ELF-1 (cell line): Measurements from ENCODE around the gene YIPF5.

ENCODE experiments used
- DNase-seq: peaks from one replicate; pipeline ENCODE4 v3.0.0-alpha.2; 2016; ENCODE audit warnings: low read depth, low spot score

Gene YIPF5

DNA sequence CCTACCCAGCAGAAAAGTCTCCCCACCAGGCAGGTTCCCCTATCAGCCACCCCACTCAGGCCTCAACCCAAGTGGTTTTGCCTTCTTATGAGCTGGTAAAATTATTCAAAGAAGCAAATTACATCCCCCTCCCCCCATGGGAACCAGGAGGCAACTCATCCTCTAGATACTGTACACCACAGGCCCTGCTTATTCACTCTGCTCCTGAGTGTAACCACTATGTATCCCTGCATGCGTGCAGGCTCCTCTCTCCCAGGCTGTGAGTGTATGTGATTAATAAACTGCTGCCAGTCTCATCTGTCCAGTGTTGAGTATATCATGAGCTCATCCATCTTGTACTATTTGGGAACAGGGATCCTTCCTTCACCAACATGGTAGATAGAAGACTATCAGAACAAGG is 8.8 kb upstream of the YIPF5 start:
- no peak for DNase-seq

- no peak for DNase-seq
Measured at GRCh38 chr5:144177548-144177947, 7.1 kb upstream of the YIPF5 start.

DNA sequence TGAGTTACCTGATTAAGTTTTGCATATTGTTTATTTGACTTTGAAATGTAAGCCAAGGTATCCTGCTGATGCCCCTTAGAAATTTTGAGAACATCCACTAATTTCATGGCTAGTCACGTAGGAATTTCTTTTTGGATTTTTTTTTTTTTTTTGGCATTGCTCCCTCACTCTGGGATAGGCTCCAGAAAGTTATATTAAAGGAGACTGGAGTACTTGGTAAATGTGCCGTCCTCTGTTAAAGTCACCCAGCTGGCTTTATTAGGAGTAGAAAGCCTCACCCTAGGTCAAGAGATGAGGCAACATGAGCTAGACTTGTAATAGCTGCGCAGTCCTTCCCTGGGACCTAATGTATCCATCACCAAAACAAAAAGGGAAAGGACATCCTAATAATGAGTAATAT is 3.3 kb upstream of the YIPF5 start:
- DNase-seq = no peak

- no peak for DNase-seq
Measured at GRCh38 chr5:144169904-144170275, 569 bp downstream of the YIPF5 start.

DNA sequence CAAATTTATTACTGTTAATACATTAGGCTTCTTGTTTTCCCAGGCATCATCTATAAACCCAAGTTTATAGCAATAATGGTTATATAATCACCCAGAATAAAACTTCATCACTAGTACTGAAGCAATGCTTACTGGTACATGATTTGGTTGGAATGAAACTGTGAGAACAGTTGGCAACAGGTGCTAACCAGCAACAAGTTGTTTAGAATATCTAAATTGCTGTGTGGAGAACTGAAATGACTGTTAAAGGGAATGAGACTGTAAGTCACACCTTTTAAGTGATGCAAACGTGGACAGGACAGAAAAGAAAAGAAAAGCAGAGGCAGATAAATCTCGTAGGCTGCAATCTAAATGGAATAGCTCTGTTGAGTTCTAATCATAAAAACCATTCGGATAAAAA is 2.5 kb downstream of the YIPF5 start:
- no peak for DNase-seq

DNA sequence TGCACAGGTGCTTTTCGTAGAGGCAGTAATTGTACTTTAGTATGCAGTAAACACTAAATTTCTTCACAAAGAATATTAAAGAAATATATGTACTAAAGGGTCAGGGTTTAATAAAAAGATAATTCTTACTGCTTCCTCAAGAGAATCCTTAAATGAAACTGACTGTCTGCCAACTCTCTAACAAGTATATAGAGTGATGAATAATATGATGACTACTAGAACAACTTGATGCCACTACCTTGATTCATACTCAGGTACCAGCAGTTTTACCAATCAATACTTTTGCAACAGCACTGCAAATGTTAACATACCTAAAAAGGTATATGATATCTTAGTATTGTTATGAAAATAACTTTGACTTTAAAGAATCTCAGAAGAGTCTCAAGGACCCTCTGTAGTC is 3.8 kb downstream of the YIPF5 start:
- no peak for DNase-seq

DNA sequence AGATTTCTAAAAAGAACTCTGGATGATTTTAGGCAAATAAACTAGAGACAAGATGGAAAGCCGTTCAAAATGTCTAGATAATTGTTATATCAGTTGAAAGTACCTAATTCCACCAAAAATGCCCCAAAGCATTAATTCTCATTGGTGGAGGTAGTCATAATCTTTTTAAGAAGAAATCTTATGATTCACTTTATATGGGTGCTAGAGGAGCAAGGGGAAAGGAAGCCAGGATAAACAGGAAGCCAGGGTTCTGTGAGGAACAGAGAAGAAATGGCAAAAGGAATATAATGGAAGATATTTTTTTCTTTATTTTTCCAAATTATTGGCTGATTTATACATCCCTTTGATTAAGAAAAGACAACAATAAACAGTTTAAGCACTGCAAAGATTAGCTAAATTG is 7.8 kb downstream of the YIPF5 start:
- DNase-seq = no peak

- no peak for DNase-seq
Measured at GRCh38 chr5:144156767-144157171, 13.7 kb downstream of the YIPF5 start.

GRCh38 chr5:144151026-144151425 is 19.4 kb downstream of the YIPF5 start:
- no peak for DNase-seq

DNA sequence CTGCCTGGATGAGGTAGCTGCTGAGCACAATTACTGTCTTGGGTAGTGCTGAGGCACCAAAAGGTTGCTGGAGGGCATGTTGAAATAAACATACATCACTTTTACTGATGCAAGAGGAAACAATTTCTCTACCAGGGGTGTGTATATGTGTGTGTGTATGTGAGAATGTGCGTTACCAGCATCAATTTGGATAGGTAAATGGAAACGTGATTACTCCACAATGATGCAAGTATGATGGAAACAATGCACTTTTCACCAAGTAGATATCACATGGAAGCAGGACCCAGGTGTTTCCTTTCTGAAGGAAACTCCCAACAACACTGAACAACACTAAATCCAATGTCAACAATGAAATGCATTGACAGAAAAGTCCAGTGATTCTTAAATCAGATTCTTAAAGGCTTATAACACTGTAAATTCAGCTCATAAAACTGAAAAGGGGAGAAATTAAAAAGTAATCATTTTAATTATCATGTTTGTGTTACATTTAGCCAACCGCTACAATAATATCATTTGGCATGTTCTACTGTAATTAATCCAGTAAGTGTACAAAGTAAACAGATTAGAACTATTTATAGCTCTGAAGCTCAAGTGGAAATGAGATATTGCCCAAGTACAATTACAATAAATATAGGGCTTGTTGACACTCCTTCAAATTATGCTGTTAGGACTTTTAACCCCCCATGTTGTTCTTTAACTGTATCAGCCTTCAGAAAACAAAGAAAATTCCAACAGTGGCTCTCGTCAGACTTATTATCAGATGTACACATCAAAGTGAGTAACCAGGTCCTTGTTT is 25.3 kb downstream of the YIPF5 start:
- no peak for DNase-seq

GRCh38 chr5:144143625-144144024 is 26.8 kb downstream of the YIPF5 start:
- DNase-seq = no peak

GRCh38 chr5:144142824-144143162 is 27.7 kb downstream of the YIPF5 start:
- no peak for DNase-seq

GRCh38 chr5:144142139-144142823 is 28.2 kb downstream of the YIPF5 start:
- peak; percentile 10 for DNase-seq

- DNase-seq = no peak
Measured at GRCh38 chr5:144141585-144141984, 28.9 kb downstream of the YIPF5 start.

GRCh38 chr5:144139586-144139985 is 30.9 kb downstream of the YIPF5 start:
- DNase-seq = no peak

GRCh38 chr5:144135113-144135762 is 35.2 kb downstream of the YIPF5 start:
- no peak for DNase-seq

GRCh38 chr5:144134194-144134826 is 36.1 kb downstream of the YIPF5 start:
- no peak for DNase-seq

DNA sequence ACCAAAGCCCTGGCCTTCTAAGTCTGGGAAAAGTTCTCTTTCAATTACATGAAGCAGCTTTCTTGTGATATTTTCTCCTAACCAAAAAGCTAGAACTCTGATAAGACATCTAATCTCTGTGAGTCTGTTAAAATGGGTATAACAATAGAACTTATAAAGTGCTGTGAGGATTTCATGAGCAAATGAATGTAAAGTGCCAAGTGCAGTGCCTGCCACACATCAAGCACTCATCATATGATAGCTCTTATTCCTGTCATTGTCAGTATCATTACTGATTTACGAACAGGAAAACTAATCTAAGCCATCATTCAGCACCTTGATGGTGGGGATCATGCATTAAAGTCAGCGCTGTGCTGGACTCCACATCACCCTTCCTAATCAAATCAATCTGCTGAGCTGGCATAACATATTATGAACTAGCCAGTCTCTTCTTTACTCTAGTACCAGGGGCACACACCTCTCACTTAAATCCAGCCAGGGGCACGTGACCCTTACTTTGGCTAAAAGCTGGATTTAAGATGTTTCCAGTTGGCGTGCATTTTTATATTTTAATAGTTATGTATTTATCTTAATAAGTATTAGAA is 37.3 kb downstream of the YIPF5 start:
- no peak for DNase-seq

- no peak for DNase-seq
Measured at GRCh38 chr5:144131261-144131660, 39.2 kb downstream of the YIPF5 start.

GRCh38 chr5:144130306-144130705 is 40.2 kb downstream of the YIPF5 start:
- DNase-seq = no peak

GRCh38 chr5:144128844-144129243 is 41.6 kb downstream of the YIPF5 start:
- no peak for DNase-seq

DNA sequence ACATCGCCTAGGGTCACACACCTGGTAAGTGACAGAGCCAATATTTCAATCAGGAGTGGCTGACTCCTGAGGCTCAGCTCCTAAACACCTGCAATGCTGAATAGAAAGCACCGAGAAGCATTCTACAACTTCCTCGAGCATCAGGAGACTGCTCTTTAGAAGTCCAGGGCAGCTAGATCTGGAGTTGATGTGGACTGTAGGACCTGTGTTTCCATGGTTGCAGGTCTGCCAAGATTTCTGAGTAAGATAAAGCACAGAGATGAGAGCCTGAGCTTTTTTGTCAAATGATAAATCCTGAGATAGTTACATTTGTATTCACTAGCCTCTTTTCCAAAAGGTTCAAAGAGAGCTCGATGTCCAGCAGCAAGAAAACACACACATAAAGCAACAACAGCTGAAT is 43.8 kb downstream of the YIPF5 start:
- DNase-seq = no peak
